Ascending aorta (tissue), 2 donors: ENCODE results near the gene KCNG4. TPM values are rescaled to one million over a fixed set of nuclear protein-coding genes. Genes with fewer than 3 reads are reported as not detected.
"Not testable (repeated sequence)": the region's sequence is repeated elsewhere in the genome, so short reads cannot be mapped to it uniquely, and the experiment has no call there.

ENCODE experiments used
- DNase-seq, 2 donors: peaks; one replicate each; pipeline ENCODE4 v3.0.0-alpha.2; 2019; ENCODE audit warnings: low spot score in 2 of 2
- H3K27ac ChIP-seq, 2 donors: fragments of 200-600 bp; sonication (generic); one replicate each; pipeline ENCODE4 v1.5.1; 2016 to 2017; ENCODE audit warnings: mild to moderate bottlenecking in 1 of 2
- H3K27me3 ChIP-seq: fragments of 200-600 bp; sonication (generic); one replicate; pipeline ENCODE4 v1.5.1; 2017
- H3K36me3 ChIP-seq, 2 donors: fragments of 200-600 bp; sonication (generic); one replicate each; pipeline ENCODE4 v1.5.1; 2016
- H3K4me1 ChIP-seq, 2 donors: fragments of 200-600 bp; sonication (generic); one replicate each; pipeline ENCODE4 v1.5.1; 2016 to 2017; ENCODE audit warnings: mild to moderate bottlenecking in 1 of 2
- H3K4me3 ChIP-seq, 2 donors: fragments of 200-600 bp; sonication (generic); one replicate each; pipeline ENCODE4 v1.5.1; 2016 to 2017; ENCODE audit warnings: mild to moderate bottlenecking in 1 of 2
- H3K9me3 ChIP-seq, 2 donors: fragments of 200-600 bp; sonication (generic); one replicate each; pipeline ENCODE4 v1.5.1; 2016
- intact Hi-C: fragments of 100-400 bp; cut with DNase I; formaldehyde crosslinking; loops from one replicate; pipeline ENCODE4 v1.15.1; 2023
- total RNA-seq: library from RNA; depleted of rRNA; stranded (reverse); fragments of >200 nt; gene quantifications from one replicate; pipeline ENCODE4 v1.1.0, GENCODE V29; 2016
- TF ChIP-seq, protein P1 (sequence below), 3 experiments: fragments of 200-600 bp in 2 of 3; fragments of 450-650 bp in 1 of 3; sonication (generic) in 2 of 3; IDR thresholded peaks; one replicate each; pipeline ENCODE4 v1.5.1; 2016 to 2019; ENCODE audit warnings: antibody characterized with exemption in 3 of 3, mild to moderate bottlenecking in 1 of 3, moderate library complexity in 1 of 3

KCNG4 gene
- total RNA-seq, 1 donor from 2014 or later: not detected

DNA sequence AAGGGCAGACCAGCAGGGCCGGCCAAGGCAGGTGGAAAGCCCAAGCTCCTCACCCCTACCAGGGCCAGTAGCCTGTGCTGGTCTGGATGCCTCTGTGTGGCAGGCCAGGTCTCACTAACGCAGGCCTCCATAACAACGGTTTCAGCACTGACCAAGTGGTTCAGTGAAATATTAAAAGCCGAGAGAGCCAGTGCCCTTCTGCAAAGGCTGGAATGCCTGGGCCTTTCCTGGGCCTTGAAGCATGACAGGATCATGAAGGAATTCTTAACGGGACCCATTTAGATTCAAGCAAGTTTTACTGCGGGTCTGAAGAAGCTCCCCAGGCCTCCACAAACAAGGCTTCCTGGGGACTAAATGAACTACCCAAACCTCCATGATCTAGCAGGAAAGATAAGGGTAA, 32.6 kb downstream of the KCNG4 start:
- no peak for DNase-seq
- H3K27ac ChIP-seq: no peak overlapping the region
- intact Hi-C loops: no loop called here
- no peaks in the 10 kb centered on the region for H3K9me3 ChIP-seq
- no peaks in the 10 kb centered on the region for H3K27me3 ChIP-seq
- TF ChIP-seq, protein P1, sequence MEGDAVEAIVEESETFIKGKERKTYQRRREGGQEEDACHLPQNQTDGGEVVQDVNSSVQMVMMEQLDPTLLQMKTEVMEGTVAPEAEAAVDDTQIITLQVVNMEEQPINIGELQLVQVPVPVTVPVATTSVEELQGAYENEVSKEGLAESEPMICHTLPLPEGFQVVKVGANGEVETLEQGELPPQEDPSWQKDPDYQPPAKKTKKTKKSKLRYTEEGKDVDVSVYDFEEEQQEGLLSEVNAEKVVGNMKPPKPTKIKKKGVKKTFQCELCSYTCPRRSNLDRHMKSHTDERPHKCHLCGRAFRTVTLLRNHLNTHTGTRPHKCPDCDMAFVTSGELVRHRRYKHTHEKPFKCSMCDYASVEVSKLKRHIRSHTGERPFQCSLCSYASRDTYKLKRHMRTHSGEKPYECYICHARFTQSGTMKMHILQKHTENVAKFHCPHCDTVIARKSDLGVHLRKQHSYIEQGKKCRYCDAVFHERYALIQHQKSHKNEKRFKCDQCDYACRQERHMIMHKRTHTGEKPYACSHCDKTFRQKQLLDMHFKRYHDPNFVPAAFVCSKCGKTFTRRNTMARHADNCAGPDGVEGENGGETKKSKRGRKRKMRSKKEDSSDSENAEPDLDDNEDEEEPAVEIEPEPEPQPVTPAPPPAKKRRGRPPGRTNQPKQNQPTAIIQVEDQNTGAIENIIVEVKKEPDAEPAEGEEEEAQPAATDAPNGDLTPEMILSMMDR (IDR thresholded peaks at IDR 0.05): no peak
- H3K36me3 ChIP-seq: no peaks in the 10 kb centered on the region
- no peak overlapping the region for H3K4me3 ChIP-seq
- H3K4me1 ChIP-seq: no peaks in the 10 kb centered on the region

GRCh38 chr16:84205976-84206691, 33.7 kb downstream of the KCNG4 start:
- intact Hi-C loops: no loop called here
- H3K27ac ChIP-seq: no peak overlapping the region
- H3K9me3 ChIP-seq: no peaks in the 10 kb centered on the region
- no peaks in the 10 kb centered on the region for H3K27me3 ChIP-seq
- no peaks in the 10 kb centered on the region for H3K4me1 ChIP-seq
- no peak overlapping the region for H3K4me3 ChIP-seq
- TF ChIP-seq, protein P1 (IDR thresholded peaks at IDR 0.05): no peak
- H3K36me3 ChIP-seq: no peaks in the 10 kb centered on the region
- DNase-seq: no peak

GRCh38 chr16:84205123-84205522, 34.7 kb downstream of the KCNG4 start:
- intact Hi-C loops, H3K9me3 ChIP-seq, DNase-seq, H3K4me3 ChIP-seq, H3K27ac ChIP-seq, H3K4me1 ChIP-seq, H3K36me3 ChIP-seq, H3K27me3 ChIP-seq: not testable (repeated sequence)

DNA sequence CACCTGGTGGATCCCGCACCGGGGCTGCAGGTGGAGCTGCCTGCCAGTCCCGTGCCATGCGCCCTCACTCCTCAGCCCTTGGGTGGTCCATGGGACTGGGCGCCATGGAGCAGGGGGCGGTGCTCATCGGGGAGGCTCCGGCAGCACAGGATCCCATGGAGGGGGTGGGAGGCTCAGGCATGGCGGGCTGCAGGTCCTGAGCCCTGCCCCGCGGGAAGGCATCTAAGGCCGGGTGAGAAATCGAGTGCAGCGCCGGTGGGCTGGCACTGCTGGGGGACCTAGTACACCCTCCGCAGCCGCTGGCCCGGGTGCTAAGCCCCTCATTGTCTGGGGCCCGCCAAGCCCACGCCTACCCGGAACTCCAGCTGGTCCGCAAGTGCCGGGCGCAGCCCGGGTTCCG, 35.3 kb downstream of the KCNG4 start:
- DNase-seq, H3K27ac ChIP-seq, H3K4me3 ChIP-seq, H3K4me1 ChIP-seq, H3K27me3 ChIP-seq, H3K36me3 ChIP-seq, intact Hi-C loops, H3K9me3 ChIP-seq: not testable (repeated sequence)

- no peaks in the 10 kb centered on the region for H3K36me3 ChIP-seq
- H3K27me3 ChIP-seq: peaks cover 5% of the 10 kb centered on the region
- TF ChIP-seq, protein P1 (IDR thresholded peaks at IDR 0.05): no peak
- H3K9me3 ChIP-seq: no peaks in the 10 kb centered on the region
- no peak for DNase-seq
- H3K4me1 ChIP-seq: no peaks in the 10 kb centered on the region
- intact Hi-C loops: no loop called here
- no peak overlapping the region for H3K4me3 ChIP-seq
- no peak overlapping the region for H3K27ac ChIP-seq
Observed at GRCh38 chr16:84199861-84200260, 40.0 kb downstream of the KCNG4 start.

GRCh38 chr16:84199097-84199496, 40.7 kb downstream of the KCNG4 start:
- no peak overlapping the region for H3K27ac ChIP-seq
- no peak for DNase-seq
- TF ChIP-seq, protein P1 (IDR thresholded peaks at IDR 0.05): no peak
- peaks cover 5% of the 10 kb centered on the region for H3K27me3 ChIP-seq
- no peaks in the 10 kb centered on the region for H3K36me3 ChIP-seq
- no peak overlapping the region for H3K4me3 ChIP-seq
- H3K4me1 ChIP-seq: no peaks in the 10 kb centered on the region
- no peaks in the 10 kb centered on the region for H3K9me3 ChIP-seq
- intact Hi-C loops: no loop called here

GRCh38 chr16:84198401-84198800, 41.4 kb downstream of the KCNG4 start:
- H3K4me3 ChIP-seq: no peak overlapping the region
- TF ChIP-seq, protein P1 (IDR thresholded peaks at IDR 0.05): no peak
- peaks cover 5% of the 10 kb centered on the region for H3K27me3 ChIP-seq
- no peaks in the 10 kb centered on the region for H3K9me3 ChIP-seq
- no peaks in the 10 kb centered on the region for H3K4me1 ChIP-seq
- no peaks in the 10 kb centered on the region for H3K36me3 ChIP-seq
- no peak overlapping the region for H3K27ac ChIP-seq
- intact Hi-C loops: no loop called here
- no peak for DNase-seq
